Small intestine (tissue), 16 donors: ENCODE data around the gene FITM1. TPM values are rescaled to one million over a fixed set of nuclear protein-coding genes. Genes with fewer than 3 reads are reported as not detected.

ENCODE experiments used
- DNase-seq, 2 donors: peaks; one replicate each; pipeline versions ENCODE4 v3.0.0 to v3.0.0-alpha.2; 2013
- FAIRE-seq: peaks from 2 replicates; lab custom pipeline; 2012; peaks lifted over from hg19 to GRCh38; lab: Jason Lieb, UNC
- H3K27ac ChIP-seq, 3 donors: one replicate each; pipeline ENCODE4 v1.5.1; 2013; ENCODE audit warnings: low read length in 2 of 3, mild to moderate bottlenecking in 2 of 3, control low read depth in 1 of 3, inconsistent platforms in 1 of 3, low read depth in 1 of 3, moderate library complexity in 1 of 3
- H3K27me3 ChIP-seq, 3 donors: one replicate each; pipeline ENCODE4 v1.6.1; 2013; ENCODE audit warnings: low read length in 3 of 3, inconsistent platforms in 1 of 3; ENCODE audit not compliant: control insufficient read depth in 3 of 3, insufficient read depth in 3 of 3
- H3K36me3 ChIP-seq, 3 donors: one replicate each; pipeline ENCODE4 v1.6.1; 2013; ENCODE audit warnings: low read length in 3 of 3, inconsistent platforms in 1 of 3, low read depth in 1 of 3, mild to moderate bottlenecking in 1 of 3, moderate library complexity in 1 of 3; ENCODE audit not compliant: control insufficient read depth in 3 of 3, insufficient read depth in 2 of 3
- H3K4me1 ChIP-seq, 3 donors: one replicate each; pipeline ENCODE4 v1.6.1; 2013; ENCODE audit warnings: low read length in 2 of 3, inconsistent platforms in 1 of 3, low read depth in 1 of 3, mild to moderate bottlenecking in 1 of 3, moderate library complexity in 1 of 3; ENCODE audit not compliant: control insufficient read depth in 3 of 3, insufficient read depth in 2 of 3
- H3K4me3 ChIP-seq, 3 donors: one replicate each; pipeline ENCODE4 v1.5.1; 2013; ENCODE audit warnings: low read length in 3 of 3, control low read depth in 1 of 3, inconsistent platforms in 1 of 3, low read depth in 1 of 3, mild to moderate bottlenecking in 1 of 3, moderate library complexity in 1 of 3
- H3K9me3 ChIP-seq, 2 donors: one replicate each; pipeline ENCODE4 v1.6.1; 2013; ENCODE audit warnings: low read depth in 1 of 2, low read length in 1 of 2; ENCODE audit not compliant: control insufficient read depth in 2 of 2, insufficient read depth in 1 of 2
- WGBS, 3 donors: extraction: QIAGEN DNeasy Blood & Tissue Kit; methylation state at CpG; one replicate each; pipeline ENCODE4 v1.1.7; 2013; 5-methylcytosine and 5-hydroxymethylcytosine counted together
- long read RNA-seq, 10 donors: transcript quantifications; one replicate each; lab custom pipeline, GENCODE V29; 2026
- polyA plus RNA-seq, 4 donors: library from polyadenylated mRNA; stranded (reverse) in 3 of 4; unstranded in 1 of 4; fragments of 200-250 nt in 3 of 4; fragments of 120-200 nt in 1 of 4; gene quantifications; one replicate each; pipeline versions ENCODE4 v1.2.1 to v1.2.3, GENCODE V29; 2013
- donor health status: healthy with polysubstance abuse.
- donor health status: control.
- donor health status: control.
- donor health status: Bipolar disorder and iron deficiency.
- donor health status: healthy.

The FITM1 gene, protein sequence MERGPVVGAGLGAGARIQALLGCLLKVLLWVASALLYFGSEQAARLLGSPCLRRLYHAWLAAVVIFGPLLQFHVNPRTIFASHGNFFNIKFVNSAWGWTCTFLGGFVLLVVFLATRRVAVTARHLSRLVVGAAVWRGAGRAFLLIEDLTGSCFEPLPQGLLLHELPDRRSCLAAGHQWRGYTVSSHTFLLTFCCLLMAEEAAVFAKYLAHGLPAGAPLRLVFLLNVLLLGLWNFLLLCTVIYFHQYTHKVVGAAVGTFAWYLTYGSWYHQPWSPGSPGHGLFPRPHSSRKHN
- 1 to 10 TPM; 2.4 to 5.8 (median 4.1) TPM for polyA plus RNA-seq
- long read RNA-seq, donor 1, result 0 reads
- long read RNA-seq, donor 2, partial matches to known transcripts, result 0 of 2 reads
- long read RNA-seq, donor 2, other reads (novel, unspliced or antisense), result 0 of 2 reads
- long read RNA-seq, donor 3, partial matches to known transcripts, result 0 of 1 reads
- long read RNA-seq, donor 3, other reads (novel, unspliced or antisense), result 0 of 1 reads
- long read RNA-seq, donor 4, result 0 reads
- long read RNA-seq, donor 5, partial matches to known transcripts, result 0 of 5 reads
- long read RNA-seq, donor 5, other reads (novel, unspliced or antisense), result 0 of 5 reads
- long read RNA-seq, donor 6, partial matches to known transcripts, result 0 of 2 reads
- long read RNA-seq, donor 6, other reads (novel, unspliced or antisense), result 0 of 2 reads
- long read RNA-seq, donor 7, result 0 reads
- long read RNA-seq, donor 8, transcript FITM1-201 (2 exons, 1,194 nt), result minor isoform, 5 of 14 reads
- long read RNA-seq, donor 8, transcript FITM1-202 (1 exons, 800 nt), result major isoform, 9 of 14 reads
- long read RNA-seq, donor 8, partial matches to known transcripts, result 0 of 14 reads
- long read RNA-seq, donor 8, other reads (novel, unspliced or antisense), result 0 of 14 reads
- long read RNA-seq, donor 9, partial matches to known transcripts, result 0 of 1 reads
- long read RNA-seq, donor 9, other reads (novel, unspliced or antisense), result 0 of 1 reads
- long read RNA-seq, donor 10, partial matches to known transcripts, result 0 of 2 reads
- long read RNA-seq, donor 10, other reads (novel, unspliced or antisense), result 0 of 2 reads

- FAIRE-seq, result no peak
Measured at GRCh38 chr14:24130380-24130716, at the start of gene FITM1. Gene FITM1, plus strand, starts transcription at chr14:24130659. Its CDS starts 905 bp downstream, at chr14:24131564.

GRCh38 chr14:24080888-24081738 is 49.3 kb upstream of the FITM1 start:
- H3K4me1 ChIP-seq, result peaks cover 0 to 16% (median 11%) of the 10 kb centered on the region in 3 donors
- no peaks in the 10 kb centered on the region for H3K9me3 ChIP-seq
- peak overlapping the region; percentile 52 to 77 (median 65) for H3K4me3 ChIP-seq
- H3K27me3 ChIP-seq, result no peaks in the 10 kb centered on the region
- peak; percentile 83 to 89 for DNase-seq
- no peak for FAIRE-seq
- no peaks in the 10 kb centered on the region for H3K36me3 ChIP-seq
- peak overlapping the region; percentile 76 to 97 (median 89) for H3K27ac ChIP-seq
- 0% methylated on average over 55 to 74 of the region's 74 CpGs for WGBS, 3 donors

More at GRCh38 chr14:24130380-24130716, at the start of gene FITM1:
- no peak for DNase-seq
- whole genome bisulfite sequencing, 3 donors, result 91 to 95% (median 94%) methylated on average over 5 of the region's 5 CpGs
- H3K27me3 ChIP-seq, result no peaks in the 10 kb centered on the region
- H3K9me3 ChIP-seq, result no peaks in the 10 kb centered on the region
- peaks cover 0 to 19% (median 0%) of the 10 kb centered on the region in 3 donors for H3K36me3 ChIP-seq
- peaks cover 0 to 7% (median 0%) of the 10 kb centered on the region in 3 donors for H3K4me1 ChIP-seq
- H3K27ac ChIP-seq, result peak within 1 kb of the TSS in 1 of 3 donors; percentile 8
- no peak within 1 kb of the TSS for H3K4me3 ChIP-seq

GRCh38 chr14:24081739-24082211 is 48.7 kb upstream of the FITM1 start:
- peak overlapping the region; percentile 52 to 77 (median 65) for H3K4me3 ChIP-seq
- H3K4me1 ChIP-seq, result peaks cover 0 to 15% (median 9%) of the 10 kb centered on the region in 3 donors
- WGBS, 3 donors, result 21 to 27% (median 22%) methylated on average over 17 to 26 of the region's 26 CpGs
- DNase-seq (no peak), FAIRE-seq (no peak)
- no peaks in the 10 kb centered on the region for H3K27me3 ChIP-seq
- H3K27ac ChIP-seq, result peak overlapping the region; percentile 65 to 97 (median 76)
- no peaks in the 10 kb centered on the region for H3K9me3 ChIP-seq
- H3K36me3 ChIP-seq, result no peaks in the 10 kb centered on the region

- Histone ChIP-seq H3K9me3 (no peaks in the 10 kb centered on the region), H3K27me3 (no peaks in the 10 kb centered on the region), H3K4me1 (peaks cover 0 to 15% (median 9%) of the 10 kb centered on the region in 3 donors), H3K36me3 (no peaks in the 10 kb centered on the region), H3K4me3 (no peak overlapping the region), H3K27ac (no peak overlapping the region)
- DNase-seq (no peak), FAIRE-seq (no peak)
- WGBS, 3 donors, result 91 to 95% (median 93%) methylated on average over 5 of the region's 5 CpGs
Measured at GRCh38 chr14:24082411-24083080, 47.9 kb upstream of the FITM1 start.

- peaks cover 0 to 3% (median 0%) of the 10 kb centered on the region in 3 donors for H3K36me3 ChIP-seq
- H3K27ac ChIP-seq, result no peak overlapping the region
- no peaks in the 10 kb centered on the region for H3K27me3 ChIP-seq
- FAIRE-seq (no peak), DNase-seq (peak in 1 of 2 donors; percentile 39)
- 44 to 80% (median 59%) methylated on average over 3 of the region's 3 CpGs for WGBS, 3 donors
- H3K9me3 ChIP-seq, result no peaks in the 10 kb centered on the region
- H3K4me1 ChIP-seq, result peaks cover 0 to 15% (median 9%) of the 10 kb centered on the region in 3 donors
- no peak overlapping the region for H3K4me3 ChIP-seq
Measured at GRCh38 chr14:24083462-24083861, 47.0 kb upstream of the FITM1 start.

DNA sequence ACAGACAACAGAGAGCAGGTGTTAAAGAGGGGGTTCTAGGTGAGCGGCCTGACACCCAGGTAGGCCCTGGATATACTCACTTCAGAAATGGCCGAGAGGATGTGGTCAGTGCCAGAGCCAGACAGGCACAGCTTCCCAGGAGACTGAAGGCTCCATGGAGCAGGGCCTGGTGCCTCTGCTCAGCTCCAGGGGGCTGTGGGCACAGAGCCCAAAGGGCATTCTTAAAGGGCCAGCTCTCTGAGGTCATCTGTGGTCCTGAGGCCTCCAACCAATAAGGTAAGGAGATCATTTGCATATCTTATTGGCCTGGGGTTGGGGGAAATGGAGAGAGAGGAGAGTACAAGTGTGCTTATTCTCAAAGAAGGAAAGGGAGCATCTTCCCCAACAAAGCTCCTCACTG is 46.0 kb upstream of the FITM1 start:
- Histone ChIP-seq H3K27me3 (no peaks in the 10 kb centered on the region), H3K9me3 (no peaks in the 10 kb centered on the region), H3K4me3 (no peak overlapping the region), H3K36me3 (peaks cover 0 to 3% (median 0%) of the 10 kb centered on the region in 3 donors), H3K4me1 (peaks cover 0 to 15% (median 9%) of the 10 kb centered on the region in 3 donors), H3K27ac (no peak overlapping the region)
- no peak for FAIRE-seq
- DNase-seq, result no peak
- WGBS, 3 donors, result 93 to 97% (median 97%) methylated on average over 2 of the region's 2 CpGs

DNA sequence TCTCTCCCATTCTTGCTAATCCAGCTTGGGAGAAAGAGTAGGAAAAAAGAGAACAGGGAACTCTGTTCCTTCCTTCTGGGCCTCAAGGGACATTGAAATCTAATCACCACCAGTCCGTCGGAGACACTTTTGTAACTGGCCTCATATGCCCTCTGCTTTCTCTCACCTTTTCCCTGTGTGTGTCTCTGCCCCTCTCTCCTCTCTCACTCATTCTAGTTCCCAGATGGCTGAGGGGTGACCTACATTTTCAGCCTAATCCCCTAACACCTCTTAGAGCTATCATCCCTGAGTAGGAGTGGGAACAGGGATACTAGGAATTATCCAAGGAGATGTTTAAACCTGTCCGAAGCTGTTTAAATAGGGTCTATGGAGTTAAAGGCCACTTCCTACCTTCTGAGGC is 45.2 kb upstream of the FITM1 start:
- Histone ChIP-seq H3K9me3 (no peaks in the 10 kb centered on the region), H3K27ac (no peak overlapping the region), H3K4me1 (peaks cover 0 to 15% (median 9%) of the 10 kb centered on the region in 3 donors), H3K4me3 (no peak overlapping the region), H3K27me3 (no peaks in the 10 kb centered on the region), H3K36me3 (peaks cover 0 to 3% (median 0%) of the 10 kb centered on the region in 3 donors)
- DNase-seq (no peak), FAIRE-seq (no peak)
- 91 to 100% (median 98%) methylated on average over 3 of the region's 3 CpGs for WGBS, 3 donors
